Epithelial cell of proximal tubule (primary cell): ENCODE measurements around the gene CPNE4. TPM values are rescaled to one million over a fixed set of nuclear protein-coding genes. Genes with fewer than 3 reads are reported as not detected.
"Not testable (repeated sequence)": the region's sequence is repeated elsewhere in the genome, so short reads cannot be mapped to it uniquely, and the experiment has no call there.

Source experiments
- DNase-seq: peaks from one replicate; pipeline ENCODE4 v3.0.0-alpha.2; 2011; ENCODE audit warnings: low read depth
- H3K4me3 ChIP-seq: 2 replicates; pipeline ENCODE4 v1.5.1; 2011; ENCODE audit warnings: low read depth, mild to moderate bottlenecking, low read length
- total RNA-seq: library from RNA; depleted of rRNA; stranded (reverse); fragments of >200 nt; gene quantifications from 2 replicates; pipeline ENCODE4 v1.2.3, GENCODE V29; 2015
- TF ChIP-seq, protein P1 (sequence below): conservative IDR thresholded peaks from 2 replicates; pipeline ENCODE4 v1.5.1; 2012; ENCODE audit warnings: low read depth, mild to moderate bottlenecking, low read length

Gene CPNE4
- total RNA-seq, 1 donor from 2014 or later = 4.1 TPM

DNA sequence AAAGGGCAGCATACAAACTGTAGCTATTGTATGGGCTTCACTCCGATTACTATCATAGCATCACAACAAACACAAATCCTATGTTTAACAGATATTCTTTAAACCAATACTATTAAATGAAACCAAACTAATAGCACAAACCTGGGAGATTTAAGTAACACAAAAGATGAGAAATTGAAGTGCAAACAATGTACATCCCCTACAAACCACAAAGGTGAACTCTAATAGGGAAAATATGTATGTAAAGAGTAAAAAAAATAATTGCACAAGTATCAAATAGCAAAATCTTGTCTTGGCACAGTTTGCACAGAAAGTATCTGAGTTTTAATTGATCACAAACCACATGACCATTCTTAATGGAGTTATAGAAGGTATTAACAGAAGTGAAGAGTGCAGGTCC, 138.5 kb downstream of the CPNE4 start:
- no peak overlapping the region for H3K4me3 ChIP-seq
- no peak for DNase-seq
- TF ChIP-seq, protein P1, sequence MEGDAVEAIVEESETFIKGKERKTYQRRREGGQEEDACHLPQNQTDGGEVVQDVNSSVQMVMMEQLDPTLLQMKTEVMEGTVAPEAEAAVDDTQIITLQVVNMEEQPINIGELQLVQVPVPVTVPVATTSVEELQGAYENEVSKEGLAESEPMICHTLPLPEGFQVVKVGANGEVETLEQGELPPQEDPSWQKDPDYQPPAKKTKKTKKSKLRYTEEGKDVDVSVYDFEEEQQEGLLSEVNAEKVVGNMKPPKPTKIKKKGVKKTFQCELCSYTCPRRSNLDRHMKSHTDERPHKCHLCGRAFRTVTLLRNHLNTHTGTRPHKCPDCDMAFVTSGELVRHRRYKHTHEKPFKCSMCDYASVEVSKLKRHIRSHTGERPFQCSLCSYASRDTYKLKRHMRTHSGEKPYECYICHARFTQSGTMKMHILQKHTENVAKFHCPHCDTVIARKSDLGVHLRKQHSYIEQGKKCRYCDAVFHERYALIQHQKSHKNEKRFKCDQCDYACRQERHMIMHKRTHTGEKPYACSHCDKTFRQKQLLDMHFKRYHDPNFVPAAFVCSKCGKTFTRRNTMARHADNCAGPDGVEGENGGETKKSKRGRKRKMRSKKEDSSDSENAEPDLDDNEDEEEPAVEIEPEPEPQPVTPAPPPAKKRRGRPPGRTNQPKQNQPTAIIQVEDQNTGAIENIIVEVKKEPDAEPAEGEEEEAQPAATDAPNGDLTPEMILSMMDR = no peak

DNA sequence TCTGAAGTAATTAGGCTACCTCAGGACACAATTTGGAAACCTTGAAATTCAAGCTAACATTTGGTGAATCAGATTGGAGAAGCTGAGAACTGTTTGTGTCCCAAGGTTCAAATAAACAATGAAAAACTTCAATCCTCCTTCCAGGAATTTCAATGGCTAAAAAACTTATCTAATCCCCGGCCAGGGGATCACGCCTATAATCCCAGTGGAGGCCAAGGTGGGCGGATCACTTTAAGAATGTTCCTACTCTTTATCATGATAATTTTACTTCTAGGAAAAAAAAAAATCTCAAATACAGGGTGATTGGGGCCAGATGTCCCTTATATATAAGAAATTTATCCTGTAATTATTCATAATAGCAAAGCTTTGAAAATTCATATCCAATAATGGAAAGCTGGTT, 139.0 kb downstream of the CPNE4 start:
- no peak overlapping the region for H3K4me3 ChIP-seq
- TF ChIP-seq, protein P1 = no peak
- DNase-seq = no peak

GRCh38 chr3:131892331-131892730, 142.5 kb downstream of the CPNE4 start:
- TF ChIP-seq, protein P1 = no peak
- no peak overlapping the region for H3K4me3 ChIP-seq
- no peak for DNase-seq

DNA sequence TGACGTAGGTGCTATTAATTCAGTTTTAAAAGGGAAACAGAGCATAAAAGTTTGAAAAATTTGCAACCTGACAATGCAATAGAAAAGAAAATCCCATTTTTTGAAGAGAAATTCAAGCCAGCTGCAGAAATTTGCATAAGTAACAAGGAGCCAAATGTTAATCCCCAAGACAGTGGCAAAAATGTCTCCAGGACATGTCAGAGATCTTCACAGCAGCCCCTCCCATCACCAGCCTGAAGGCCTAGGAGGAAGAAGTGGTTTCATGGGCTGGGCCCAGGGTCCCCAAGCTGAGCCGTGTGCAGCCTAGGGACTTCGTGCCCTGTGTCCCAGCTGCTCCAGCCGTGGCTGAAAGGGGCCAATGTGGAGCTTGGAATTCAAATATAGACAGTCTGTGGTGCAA, 148.9 kb downstream of the CPNE4 start:
- not testable (repeated sequence) for DNase-seq, H3K4me3 ChIP-seq

- TF ChIP-seq, protein P1 = no peak
- DNase-seq = no peak
- no peak overlapping the region for H3K4me3 ChIP-seq
Observed at GRCh38 chr3:131883711-131884407, 151.0 kb downstream of the CPNE4 start.

DNA sequence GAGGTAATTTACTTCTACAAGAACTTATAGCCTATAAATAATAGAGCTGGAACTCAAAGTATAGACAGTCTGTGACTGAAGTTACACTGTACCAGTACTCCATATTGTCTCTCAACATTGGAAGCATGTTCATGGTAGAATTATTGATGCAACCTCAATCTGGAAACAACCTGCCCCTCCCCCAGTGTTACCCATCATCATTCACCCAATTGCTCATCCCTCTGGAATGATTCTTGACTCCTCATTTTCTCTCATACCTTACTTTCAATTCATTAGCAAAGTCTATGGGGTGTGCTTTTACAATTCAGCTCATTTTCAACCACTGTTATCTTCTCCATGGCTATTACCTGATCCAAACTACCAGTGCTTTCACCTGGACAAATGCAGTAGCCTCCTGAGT, 151.7 kb downstream of the CPNE4 start:
- DNase-seq = no peak
- H3K4me3 ChIP-seq = no peak overlapping the region
- TF ChIP-seq, protein P1 = no peak

DNA sequence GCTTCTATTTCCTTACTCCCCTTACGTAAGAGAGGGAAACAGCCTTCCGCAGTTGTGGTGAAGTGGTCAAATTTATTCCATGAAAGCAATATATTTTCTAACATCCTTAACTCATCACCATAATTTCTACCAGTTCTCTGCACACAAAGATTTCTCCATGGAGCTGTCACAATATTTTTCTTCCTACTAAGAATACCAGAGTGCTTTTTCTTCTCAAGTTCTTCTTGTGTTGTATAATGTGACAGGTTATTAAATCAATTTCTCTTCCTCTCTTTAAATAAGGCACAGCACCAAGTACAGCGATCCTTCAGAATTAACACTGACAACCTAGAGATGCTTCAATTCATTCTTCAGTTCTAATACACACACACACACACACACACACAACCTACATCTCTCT, 153.0 kb downstream of the CPNE4 start:
- TF ChIP-seq, protein P1 = no peak

GRCh38 chr3:131880948-131881347, 153.9 kb downstream of the CPNE4 start:
- no peak for DNase-seq
- no peak overlapping the region for H3K4me3 ChIP-seq
- TF ChIP-seq, protein P1 = no peak

More for the DNA sequence above, 153.0 kb downstream of the CPNE4 start:
- no peak for DNase-seq
- H3K4me3 ChIP-seq = no peak overlapping the region
